Measurements from ENCODE around the gene PMPCA. TPM values are rescaled to one million over a fixed set of nuclear protein-coding genes. Genes with fewer than 3 reads are reported as not detected.

Gene PMPCA
- total RNA-seq, 1 donor from 2014 or later, result 26.1 TPM

- no peak for DNase-seq (ENCODE audit: low spot score in 2 of 2)
- no peak for FAIRE-seq
Observed at GRCh38 chr9:136447173-136447778, 36.8 kb downstream of the PMPCA start.

GRCh38 chr9:136448655-136449054 lies 38.2 kb downstream of the PMPCA start:
- no peak for FAIRE-seq

GRCh38 chr9:136451221-136451877 lies 40.9 kb downstream of the PMPCA start:
- FAIRE-seq (no peak), DNase-seq (ENCODE audit: low spot score in 2 of 2) (no peak)

More at GRCh38 chr9:136448655-136449054, 38.2 kb downstream of the PMPCA start:
- DNase-seq (ENCODE audit: low spot score in 2 of 2), result no peak

DNA sequence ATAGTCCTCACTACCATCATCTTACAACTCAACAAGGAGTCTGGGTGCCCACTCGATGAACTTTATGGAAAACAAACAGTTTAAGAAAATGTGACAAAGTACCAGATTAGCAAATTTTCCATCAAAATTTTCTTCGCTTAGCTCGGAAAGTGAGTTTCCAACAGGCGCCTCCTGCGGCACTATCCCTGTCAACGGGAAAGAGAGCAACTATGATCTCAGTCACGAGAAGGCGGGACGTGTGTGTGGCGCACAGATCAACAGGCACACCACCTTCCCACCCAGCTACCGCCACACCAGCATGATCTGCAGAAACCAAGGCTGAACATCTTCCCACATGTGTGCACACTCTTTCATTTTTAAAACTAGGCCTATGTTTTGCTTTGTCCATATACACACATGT lies 42.9 kb downstream of the PMPCA start:
- FAIRE-seq (no peak), DNase-seq (ENCODE audit: low spot score in 2 of 2) (no peak)

- DNase-seq (ENCODE audit: low spot score in 2 of 2), result no peak
- FAIRE-seq, result no peak
Observed at GRCh38 chr9:136454026-136454796, 43.8 kb downstream of the PMPCA start.

DNA sequence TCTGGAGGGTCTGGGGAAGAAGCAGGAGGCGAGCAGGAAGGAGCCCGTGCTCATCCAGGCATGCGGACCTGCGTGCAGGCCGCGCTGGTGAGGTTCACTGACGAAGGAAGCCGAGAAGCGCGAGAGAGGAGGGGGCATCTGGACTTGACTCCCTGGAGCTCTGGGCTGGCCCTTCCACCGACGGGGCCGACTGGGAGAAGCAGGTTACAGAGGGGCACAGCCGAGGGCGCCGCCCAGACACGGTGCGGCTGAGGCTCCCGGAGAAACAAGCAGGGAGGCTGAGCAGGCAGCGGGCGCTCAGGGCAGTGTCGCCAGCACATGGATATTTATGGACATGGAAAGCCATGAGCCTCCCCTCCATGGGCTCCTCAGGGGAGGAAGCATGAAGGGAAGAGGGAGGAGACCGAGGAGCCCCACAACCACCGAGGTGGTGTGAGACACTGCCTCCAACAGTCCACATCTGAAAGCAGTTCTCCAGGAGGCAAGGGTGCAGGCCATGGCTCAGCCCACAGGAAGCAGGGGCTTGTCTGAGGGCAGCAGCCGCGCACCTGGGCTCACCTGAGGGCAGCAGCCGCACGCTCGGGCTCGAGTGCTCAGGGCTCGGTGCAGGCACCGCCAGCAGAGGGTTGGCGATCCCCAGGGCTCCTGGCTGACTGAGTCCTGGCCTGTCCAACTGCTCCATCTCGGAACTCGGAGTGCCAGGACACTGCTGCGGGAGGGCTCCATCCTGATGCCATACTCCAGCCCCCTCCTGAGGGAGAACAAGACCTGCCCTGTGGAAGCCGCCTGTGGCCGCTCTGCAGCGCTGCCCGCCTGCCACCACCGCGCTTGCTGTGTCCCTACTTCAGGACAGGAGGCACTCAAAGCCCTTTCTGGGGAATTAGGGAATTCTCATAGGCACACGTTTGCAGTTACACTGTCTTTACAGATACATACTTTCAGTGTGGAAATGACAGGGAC lies 44.9 kb downstream of the PMPCA start:
- FAIRE-seq (no peak), DNase-seq (ENCODE audit: low spot score in 2 of 2) (no peak)

- no peak for FAIRE-seq
- DNase-seq (ENCODE audit: low spot score in 2 of 2), result no peak
Observed at GRCh38 chr9:136456258-136456657, 45.8 kb downstream of the PMPCA start.

DNA sequence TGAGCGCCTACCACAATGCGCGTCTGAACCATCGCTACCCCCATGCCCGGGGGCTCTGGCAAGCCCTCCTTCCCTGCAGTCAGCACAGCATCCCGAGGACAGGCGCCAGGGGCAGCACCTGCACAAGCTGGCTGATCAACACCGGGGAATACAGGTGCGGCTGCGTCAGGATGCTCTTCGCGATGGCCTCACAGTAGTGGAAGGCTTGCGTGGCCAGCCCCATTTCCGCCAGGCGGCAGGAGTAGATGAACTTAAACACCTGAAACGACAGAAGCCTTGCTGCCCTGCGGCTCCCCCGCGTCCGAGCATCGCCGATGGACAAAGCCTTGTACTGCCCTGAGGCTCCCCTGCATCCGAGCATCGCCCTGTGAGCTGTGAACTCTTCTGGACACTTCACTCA lies 46.9 kb downstream of the PMPCA start:
- DNase-seq (ENCODE audit: low spot score in 2 of 2) (no peak), FAIRE-seq (no peak)

GRCh38 chr9:136459425-136459824 lies 49.0 kb downstream of the PMPCA start:
- DNase-seq (ENCODE audit: low spot score in 2 of 2) (no peak), FAIRE-seq (no peak)

- FAIRE-seq (no peak), DNase-seq (ENCODE audit: low spot score in 2 of 2) (no peak)
Observed at GRCh38 chr9:136460772-136461325, 50.4 kb downstream of the PMPCA start.

GRCh38 chr9:136462664-136463063 lies 52.2 kb downstream of the PMPCA start:
- FAIRE-seq (no peak), DNase-seq (ENCODE audit: low spot score in 2 of 2) (no peak)

DNA sequence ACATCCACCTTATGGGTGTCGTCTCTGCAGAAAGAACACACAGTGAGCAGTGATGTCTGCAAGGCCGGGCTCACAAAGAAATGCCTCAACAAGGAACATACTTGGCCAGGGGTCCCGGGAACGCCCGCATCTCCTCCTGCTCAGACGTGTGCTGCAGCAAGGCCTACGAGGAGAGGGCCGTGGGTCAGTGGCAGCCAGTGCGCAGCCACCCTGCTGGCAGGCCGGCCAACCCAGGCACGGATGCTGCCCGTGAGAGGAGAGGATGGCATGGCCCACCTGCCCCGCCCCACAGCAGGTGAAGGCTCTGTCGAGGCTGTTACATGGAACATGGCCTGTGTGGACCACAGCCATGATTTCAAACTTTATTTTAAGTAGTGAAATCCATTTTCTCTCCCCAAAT lies 53.1 kb downstream of the PMPCA start:
- no peak for FAIRE-seq
- DNase-seq (ENCODE audit: low spot score in 2 of 2), result no peak

DNA sequence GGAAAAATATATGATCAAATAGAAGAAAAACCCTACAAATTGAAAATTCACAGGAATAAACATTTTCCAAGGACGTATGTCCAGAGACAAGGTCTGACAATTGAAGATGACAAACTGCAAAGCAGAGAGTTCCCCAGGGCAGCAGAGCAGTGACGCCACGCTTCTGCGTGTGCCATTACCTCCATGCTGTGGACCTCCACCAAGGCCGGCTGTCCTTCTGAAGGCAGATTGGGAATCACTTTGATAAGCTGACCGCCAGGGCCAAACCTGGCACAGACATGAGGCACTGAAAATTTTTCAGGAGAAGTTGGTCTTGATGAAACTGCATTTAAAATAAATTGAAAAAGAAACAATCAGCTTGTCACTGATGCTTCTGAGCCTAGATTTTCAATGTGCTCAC lies 53.8 kb downstream of the PMPCA start:
- FAIRE-seq (no peak), DNase-seq (ENCODE audit: low spot score in 2 of 2) (peak in 1 of 2 donors; percentile 12)

DNA sequence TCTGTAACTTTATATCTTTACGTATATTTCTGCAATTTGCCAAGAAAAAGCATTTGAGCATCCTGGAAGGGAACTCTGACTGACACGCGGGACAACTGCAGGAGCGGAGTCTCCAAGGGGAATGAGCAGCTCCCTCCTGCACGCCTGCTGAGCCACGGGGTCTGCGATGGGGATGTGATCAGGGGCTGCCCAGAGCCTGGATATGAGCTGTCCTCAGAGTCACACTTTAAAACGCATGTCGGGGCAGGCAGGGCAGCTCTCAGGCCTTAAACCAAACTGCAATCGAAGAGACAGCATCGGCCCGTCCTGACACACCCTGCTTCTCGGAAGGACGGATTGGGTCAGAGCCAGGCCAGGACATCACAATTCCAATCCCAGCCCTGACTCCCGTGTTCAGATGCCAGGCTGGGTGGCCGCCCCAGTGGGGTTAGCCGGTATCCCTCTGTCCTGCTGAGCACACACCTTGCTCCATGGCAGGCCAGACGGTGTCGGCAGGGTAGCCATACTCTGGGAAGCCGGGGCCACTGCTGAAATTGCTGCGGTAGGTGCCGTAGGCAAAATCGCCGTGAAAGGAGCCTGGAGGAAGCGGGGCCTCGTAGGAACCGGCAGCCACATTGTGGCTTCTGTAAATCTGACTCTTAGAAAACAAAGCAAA lies 55.2 kb downstream of the PMPCA start:
- no peak for FAIRE-seq
- DNase-seq (ENCODE audit: low spot score in 2 of 2), result peak in 1 of 2 donors; percentile 33

GRCh38 chr9:136466155-136466541 lies 55.7 kb downstream of the PMPCA start:
- FAIRE-seq (no peak), DNase-seq (ENCODE audit: low spot score in 2 of 2) (peak in 1 of 2 donors; percentile 12)

DNA sequence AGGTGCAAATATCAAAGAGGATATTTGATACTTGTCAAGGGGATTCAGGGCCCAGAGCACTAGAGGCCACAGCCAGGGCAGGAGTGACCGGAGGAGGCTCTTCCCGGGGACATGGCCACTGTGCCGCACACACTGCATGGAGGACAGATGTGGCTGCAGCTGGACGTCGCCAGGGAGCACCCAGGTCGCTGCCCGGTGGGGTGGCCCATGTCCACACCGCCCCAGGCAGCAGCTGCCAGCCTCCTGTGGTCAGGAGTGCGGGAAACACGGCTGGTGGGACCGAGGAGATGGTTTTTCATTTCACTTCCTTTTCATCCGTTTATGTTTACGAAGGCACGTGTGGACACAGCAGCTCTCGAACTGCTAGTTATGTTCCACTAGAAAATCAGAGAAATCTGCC lies 57.3 kb downstream of the PMPCA start:
- peak in 1 of 2 donors; percentile 17 for DNase-seq (ENCODE audit: low spot score in 2 of 2)
- no peak for FAIRE-seq

DNA sequence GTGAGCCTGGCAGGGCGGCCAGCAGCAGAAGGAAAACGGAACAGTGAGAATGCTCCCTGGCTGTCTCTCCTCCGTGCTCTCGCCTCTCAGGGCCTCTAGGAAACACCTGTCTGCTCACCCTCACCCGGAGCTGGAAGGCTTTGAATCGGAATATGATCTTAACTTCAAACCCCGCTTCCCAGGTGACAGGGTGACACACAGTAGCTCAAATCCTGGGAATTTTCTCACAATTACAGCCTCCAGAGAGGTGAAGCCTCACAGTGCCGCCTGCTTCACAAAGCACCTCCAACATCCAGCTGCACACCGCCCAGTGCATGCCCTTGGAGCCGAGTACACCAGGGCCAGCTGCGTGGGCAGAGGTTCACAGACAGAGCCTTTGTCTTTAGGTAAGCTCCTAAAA lies 59.9 kb downstream of the PMPCA start:
- FAIRE-seq, result no peak
- no peak for DNase-seq (ENCODE audit: low spot score in 2 of 2)

- DNase-seq (ENCODE audit: low spot score in 2 of 2) (no peak), FAIRE-seq (no peak)
Observed at GRCh38 chr9:136470792-136471469, 60.5 kb downstream of the PMPCA start.

Measured in frontal cortex (tissue), 4 donors.